Nephron (organoid): ENCODE measurements around the gene FBLN5.

ENCODE experiments used
- H3K27ac Mint-ChIP-seq, 3 experiments: 2 replicates each; pipeline ENCODE4 v1.8.0; 2020; ENCODE audit warnings: mixed read lengths in 3 of 3, mild to moderate bottlenecking in 2 of 3, moderate library complexity in 1 of 3
- H3K27me3 Mint-ChIP-seq: 2 replicates; pipeline ENCODE4 v1.8.0; 2021; ENCODE audit warnings: low read depth, mild to moderate bottlenecking, moderate library complexity, mixed read lengths
- H3K36me3 Mint-ChIP-seq: 2 replicates; pipeline ENCODE4 v1.8.0; 2020; ENCODE audit warnings: low read depth, mixed read lengths
- H3K4me1 Mint-ChIP-seq: 2 replicates; pipeline ENCODE4 v1.8.0; 2020; ENCODE audit warnings: mixed read lengths
- H3K4me3 Mint-ChIP-seq, 3 experiments: 2 replicates each; pipeline ENCODE4 v1.8.0; 2020; ENCODE audit warnings: mild to moderate bottlenecking in 3 of 3, mixed read lengths in 3 of 3, moderate library complexity in 2 of 3
- H3K9me3 Mint-ChIP-seq: 2 replicates; pipeline ENCODE4 v1.8.0; 2020; ENCODE audit warnings: mixed read lengths
- TF ChIP-seq, protein P1 (sequence below), 3 experiments: fragments of 200-600 bp; sonication (generic); IDR thresholded peaks; one replicate each; pipeline ENCODE4 v1.5.0; 2021; ENCODE audit warnings: antibody characterized with exemption in 3 of 3; ENCODE audit not compliant: unreplicated experiment in 3 of 3

The FBLN5 gene, protein sequence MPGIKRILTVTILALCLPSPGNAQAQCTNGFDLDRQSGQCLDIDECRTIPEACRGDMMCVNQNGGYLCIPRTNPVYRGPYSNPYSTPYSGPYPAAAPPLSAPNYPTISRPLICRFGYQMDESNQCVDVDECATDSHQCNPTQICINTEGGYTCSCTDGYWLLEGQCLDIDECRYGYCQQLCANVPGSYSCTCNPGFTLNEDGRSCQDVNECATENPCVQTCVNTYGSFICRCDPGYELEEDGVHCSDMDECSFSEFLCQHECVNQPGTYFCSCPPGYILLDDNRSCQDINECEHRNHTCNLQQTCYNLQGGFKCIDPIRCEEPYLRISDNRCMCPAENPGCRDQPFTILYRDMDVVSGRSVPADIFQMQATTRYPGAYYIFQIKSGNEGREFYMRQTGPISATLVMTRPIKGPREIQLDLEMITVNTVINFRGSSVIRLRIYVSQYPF

DNA sequence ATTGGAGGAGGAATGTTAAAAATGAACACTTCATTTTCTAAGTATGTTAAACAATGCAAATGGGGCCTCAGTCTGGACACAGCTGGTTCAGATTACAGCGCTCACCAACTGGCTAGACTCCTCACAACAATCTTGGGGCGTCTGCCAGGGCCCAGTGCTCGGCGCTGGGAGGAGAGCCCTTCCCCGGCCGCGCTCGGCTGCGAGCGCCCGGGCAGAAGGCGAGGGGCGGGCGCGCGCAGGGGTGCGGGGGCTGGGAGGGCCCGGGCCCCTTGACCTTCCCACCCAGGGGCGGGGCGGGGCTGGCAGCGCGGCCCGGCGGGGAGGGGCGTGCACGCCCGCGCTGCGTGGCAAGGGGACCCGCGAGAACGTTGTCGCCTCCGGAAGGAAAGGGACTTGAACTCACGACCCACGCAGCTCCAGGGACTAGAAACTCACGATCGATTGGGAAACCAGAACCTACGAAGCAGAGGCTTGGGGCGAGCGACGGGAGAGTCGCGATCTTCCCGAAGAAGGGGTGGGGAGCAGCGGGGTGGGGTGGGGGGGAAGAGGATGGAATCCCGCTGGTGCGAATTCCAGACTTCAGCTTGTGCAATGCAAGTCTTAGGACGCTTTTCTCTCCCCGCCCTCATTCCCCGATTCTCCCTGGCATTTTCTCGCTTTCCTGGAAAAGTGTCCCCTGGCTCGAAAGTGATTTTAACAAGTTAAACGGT, at the start of gene FBLN5:
TSS of gene FBLN5 (minus strand) at position 220 of the 710 bp plus-strand sequence. CDS start 465 bp downstream, outside the sequence.
- Mint-ChIP-seq H3K27ac (peak within 1 kb of the TSS; percentile 93 to 96 (median 95)), H3K4me1 (peaks cover 35% of the 10 kb centered on the region)
- TF ChIP-seq, protein P1, sequence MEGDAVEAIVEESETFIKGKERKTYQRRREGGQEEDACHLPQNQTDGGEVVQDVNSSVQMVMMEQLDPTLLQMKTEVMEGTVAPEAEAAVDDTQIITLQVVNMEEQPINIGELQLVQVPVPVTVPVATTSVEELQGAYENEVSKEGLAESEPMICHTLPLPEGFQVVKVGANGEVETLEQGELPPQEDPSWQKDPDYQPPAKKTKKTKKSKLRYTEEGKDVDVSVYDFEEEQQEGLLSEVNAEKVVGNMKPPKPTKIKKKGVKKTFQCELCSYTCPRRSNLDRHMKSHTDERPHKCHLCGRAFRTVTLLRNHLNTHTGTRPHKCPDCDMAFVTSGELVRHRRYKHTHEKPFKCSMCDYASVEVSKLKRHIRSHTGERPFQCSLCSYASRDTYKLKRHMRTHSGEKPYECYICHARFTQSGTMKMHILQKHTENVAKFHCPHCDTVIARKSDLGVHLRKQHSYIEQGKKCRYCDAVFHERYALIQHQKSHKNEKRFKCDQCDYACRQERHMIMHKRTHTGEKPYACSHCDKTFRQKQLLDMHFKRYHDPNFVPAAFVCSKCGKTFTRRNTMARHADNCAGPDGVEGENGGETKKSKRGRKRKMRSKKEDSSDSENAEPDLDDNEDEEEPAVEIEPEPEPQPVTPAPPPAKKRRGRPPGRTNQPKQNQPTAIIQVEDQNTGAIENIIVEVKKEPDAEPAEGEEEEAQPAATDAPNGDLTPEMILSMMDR (IDR thresholded peaks at IDR 0.05; ENCODE audit: unreplicated experiment in 3 of 3) = no peak

DNA sequence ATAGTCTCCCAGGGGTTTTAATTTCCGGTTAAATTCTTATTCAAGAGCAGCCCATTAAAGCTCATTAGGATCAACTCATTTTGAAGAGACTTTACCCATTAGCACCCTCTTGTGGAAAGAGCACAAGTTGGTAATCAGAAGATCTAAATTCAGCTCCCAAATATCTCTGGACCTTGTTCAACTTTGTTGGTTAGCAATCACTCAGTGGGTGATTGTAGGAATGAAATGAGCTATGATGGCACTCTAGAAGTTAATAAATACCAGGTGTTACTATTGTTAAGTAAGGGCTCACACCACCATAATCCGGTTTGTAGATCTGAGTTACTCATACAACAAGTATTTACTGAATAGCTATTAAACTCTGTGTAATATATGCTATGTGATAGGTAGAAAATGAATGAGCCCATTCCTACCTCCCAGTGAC, 49.5 kb upstream of the FBLN5 start:
- Mint-ChIP-seq H3K4me1 (no peaks in the 10 kb centered on the region), H3K4me3 (no peak overlapping the region), H3K9me3 (no peaks in the 10 kb centered on the region), H3K36me3 (peaks cover 47% of the 10 kb centered on the region), H3K27ac (peak overlapping the region; percentile 37 to 80 (median 46)), H3K27me3 (no peaks in the 10 kb centered on the region)
- TF ChIP-seq, protein P1 (IDR thresholded peaks at IDR 0.05; ENCODE audit: unreplicated experiment in 3 of 3) = peak; percentile 58 to 70 (median 62)

More for the DNA sequence above, at the start of gene FBLN5:
- Mint-ChIP-seq H3K4me3 (peak within 1 kb of the TSS; percentile 90 to 97 (median 94)), H3K36me3 (no peaks in the 10 kb centered on the region), H3K27me3 (peaks cover 19% of the 10 kb centered on the region), H3K9me3 (no peaks in the 10 kb centered on the region)

DNA sequence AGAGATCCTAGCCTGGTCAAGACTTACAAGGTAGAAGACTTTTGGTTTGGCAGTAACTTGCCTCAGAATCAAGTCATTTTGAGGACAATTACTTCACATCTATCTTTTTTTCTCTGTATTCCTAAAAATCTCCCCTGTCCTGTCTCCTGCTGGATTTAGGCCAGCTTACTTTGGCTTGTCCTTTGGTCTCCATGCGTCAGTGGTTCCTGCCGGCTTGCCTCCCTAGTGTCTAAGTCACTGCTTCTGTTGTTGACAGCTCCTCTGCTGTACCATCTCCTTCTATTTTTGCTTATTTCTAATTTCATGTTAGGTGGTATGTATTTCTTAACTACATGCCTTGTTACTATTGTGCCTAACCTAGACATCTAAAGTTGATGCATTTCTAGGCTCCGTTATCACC, 39.7 kb upstream of the FBLN5 start:
- Mint-ChIP-seq H3K9me3 (peaks cover 5% of the 10 kb centered on the region), H3K27me3 (no peaks in the 10 kb centered on the region), H3K36me3 (peaks cover 83% of the 10 kb centered on the region), H3K4me1 (peaks cover 33% of the 10 kb centered on the region), H3K27ac (peak overlapping the region; percentile 1 to 71 (median 3)), H3K4me3 (no peak overlapping the region)
- TF ChIP-seq, protein P1 (IDR thresholded peaks at IDR 0.05; ENCODE audit: unreplicated experiment in 3 of 3) = no peak

DNA sequence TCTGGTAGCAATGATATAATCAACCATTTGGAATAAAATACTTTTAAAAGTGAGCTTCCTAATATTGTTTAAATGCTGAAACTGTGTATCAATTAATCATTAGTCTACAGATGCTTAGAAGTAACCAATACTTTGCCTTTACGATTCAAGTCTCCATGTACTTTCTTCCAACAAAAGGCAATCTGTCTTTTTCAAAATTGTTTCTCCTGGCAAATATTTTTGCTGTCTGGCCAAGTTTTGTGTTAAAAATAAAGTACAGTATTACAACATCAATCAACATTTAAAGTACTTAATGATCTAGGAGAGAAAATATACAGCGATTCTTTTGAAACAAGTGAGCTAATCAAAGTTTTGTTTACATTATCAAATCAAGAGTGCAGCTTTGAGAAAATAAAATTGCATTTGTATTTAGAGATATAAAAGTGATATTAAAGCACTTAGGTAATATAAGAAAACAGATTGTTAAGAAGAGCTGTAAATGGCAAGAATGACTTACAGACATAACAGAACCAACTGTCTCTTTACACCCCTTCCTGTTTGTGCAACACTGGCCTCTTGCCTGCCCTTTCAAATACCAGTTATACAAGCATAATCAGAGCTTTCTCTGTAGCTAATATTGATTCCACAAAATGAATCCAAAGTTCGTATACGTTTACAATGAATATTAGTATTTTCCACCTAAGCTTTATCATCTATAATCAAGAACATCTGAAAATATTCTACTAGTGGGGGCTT, 38.2 kb upstream of the FBLN5 start:
- TF ChIP-seq, protein P1 (IDR thresholded peaks at IDR 0.05; ENCODE audit: unreplicated experiment in 3 of 3) = no peak
- no peak overlapping the region for H3K4me3 Mint-ChIP-seq

DNA sequence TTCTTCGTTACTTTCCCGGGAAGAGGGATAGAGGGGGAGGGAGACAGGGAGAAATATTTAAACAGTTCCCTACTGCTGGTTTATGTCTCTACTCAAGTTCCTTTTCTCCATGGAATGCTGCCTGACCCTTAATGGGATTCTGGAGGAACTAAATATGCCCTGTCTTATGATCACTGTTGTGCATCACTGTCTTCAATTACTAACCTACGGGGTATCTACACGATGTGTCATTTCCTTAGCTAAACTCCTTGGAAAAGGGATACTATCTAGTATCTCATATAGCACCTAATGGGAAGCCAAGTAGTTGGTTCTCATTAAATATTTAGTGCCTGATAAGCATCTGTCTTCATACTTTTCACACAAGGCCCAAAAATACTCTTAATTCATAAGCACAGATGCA, 37.5 kb upstream of the FBLN5 start:
- peaks cover 78% of the 10 kb centered on the region for H3K36me3 Mint-ChIP-seq
- H3K27ac Mint-ChIP-seq = peak overlapping the region; percentile 74 to 93 (median 88)
- no peaks in the 10 kb centered on the region for H3K27me3 Mint-ChIP-seq
- peak overlapping the region in 1 of 3 experiments; percentile 16 for H3K4me3 Mint-ChIP-seq
- peaks cover 5% of the 10 kb centered on the region for H3K9me3 Mint-ChIP-seq
- H3K4me1 Mint-ChIP-seq = peaks cover 37% of the 10 kb centered on the region
- TF ChIP-seq, protein P1 (IDR thresholded peaks at IDR 0.05; ENCODE audit: unreplicated experiment in 3 of 3) = no peak

More for the DNA sequence above, 38.2 kb upstream of the FBLN5 start:
- peaks cover 5% of the 10 kb centered on the region for H3K9me3 Mint-ChIP-seq
- H3K4me1 Mint-ChIP-seq = peaks cover 33% of the 10 kb centered on the region
- H3K27ac Mint-ChIP-seq = peak overlapping the region; percentile 43 to 88 (median 79)
- H3K36me3 Mint-ChIP-seq = peaks cover 74% of the 10 kb centered on the region
- no peaks in the 10 kb centered on the region for H3K27me3 Mint-ChIP-seq
